ENCODE measurements around the gene DEFB113.

Gene DEFB113, protein sequence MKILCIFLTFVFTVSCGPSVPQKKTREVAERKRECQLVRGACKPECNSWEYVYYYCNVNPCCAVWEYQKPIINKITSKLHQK

DNA sequence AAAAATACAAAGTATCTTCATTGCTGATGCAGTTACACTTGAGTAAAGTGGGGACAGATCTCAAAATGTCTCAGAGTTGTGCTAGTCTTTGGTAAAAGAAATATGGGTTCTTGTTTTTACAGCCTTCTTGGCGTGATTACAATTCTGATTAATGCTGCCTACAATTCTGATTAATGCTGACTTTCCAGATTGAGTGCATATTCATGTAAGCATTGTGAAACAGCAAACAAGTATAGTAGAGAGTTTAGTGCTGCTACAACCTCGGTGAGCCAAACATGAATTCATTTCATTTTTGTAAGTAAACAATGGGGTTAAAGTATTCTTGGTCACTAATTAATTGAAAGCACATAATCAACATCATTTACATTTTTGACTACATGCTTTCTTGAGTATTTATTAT, at the start of gene DEFB113:
Gene DEFB113 (minus strand): TSS at position 21 of the 400 bp plus-strand sequence. CDS start 0 bp downstream, at position 21.
- no peak within 1 kb of the TSS for H3K4me3 ChIP-seq (ENCODE audit: low read depth in 1 of 5, low read length in 5 of 5)
- H3K36me3 ChIP-seq (ENCODE audit: control insufficient read depth in 5 of 5, insufficient read depth in 5 of 5, low read length in 5 of 5): no peaks in the 10 kb centered on the region
- H3K9me3 ChIP-seq (ENCODE audit: control insufficient read depth in 5 of 5, low read length in 5 of 5): no peaks in the 10 kb centered on the region
- H3K27ac ChIP-seq (ENCODE audit: low read depth, low read length): no peak within 1 kb of the TSS
- H3K27me3 ChIP-seq (ENCODE audit: control insufficient read depth in 5 of 5, insufficient read depth in 4 of 5, low read length in 5 of 5): no peaks in the 10 kb centered on the region
- H3K9ac ChIP-seq (ENCODE audit: low read length in 5 of 5): no peak within 1 kb of the TSS
- no peaks in the 10 kb centered on the region for H3K4me1 ChIP-seq (ENCODE audit: control insufficient read depth in 5 of 5, insufficient read depth in 5 of 5, low read length in 5 of 5)

- Histone ChIP-seq H3K36me3 (ENCODE audit: control insufficient read depth in 5 of 5, insufficient read depth in 5 of 5, low read length in 5 of 5) (no peaks in the 10 kb centered on the region), H3K27me3 (ENCODE audit: control insufficient read depth in 5 of 5, insufficient read depth in 4 of 5, low read length in 5 of 5) (no peaks in the 10 kb centered on the region), H3K4me1 (ENCODE audit: control insufficient read depth in 5 of 5, insufficient read depth in 5 of 5, low read length in 5 of 5) (no peaks in the 10 kb centered on the region), H3K9ac (ENCODE audit: low read length in 5 of 5) (no peak overlapping the region), H3K4me3 (ENCODE audit: low read depth in 1 of 5, low read length in 5 of 5) (no peak overlapping the region), H3K9me3 (ENCODE audit: control insufficient read depth in 5 of 5, low read length in 5 of 5) (no peaks in the 10 kb centered on the region), H3K27ac (ENCODE audit: low read depth, low read length) (no peak overlapping the region)
These were observed 38.4 kb upstream of the DEFB113 start for GRCh38 chr6:50007819-50008218.

DNA sequence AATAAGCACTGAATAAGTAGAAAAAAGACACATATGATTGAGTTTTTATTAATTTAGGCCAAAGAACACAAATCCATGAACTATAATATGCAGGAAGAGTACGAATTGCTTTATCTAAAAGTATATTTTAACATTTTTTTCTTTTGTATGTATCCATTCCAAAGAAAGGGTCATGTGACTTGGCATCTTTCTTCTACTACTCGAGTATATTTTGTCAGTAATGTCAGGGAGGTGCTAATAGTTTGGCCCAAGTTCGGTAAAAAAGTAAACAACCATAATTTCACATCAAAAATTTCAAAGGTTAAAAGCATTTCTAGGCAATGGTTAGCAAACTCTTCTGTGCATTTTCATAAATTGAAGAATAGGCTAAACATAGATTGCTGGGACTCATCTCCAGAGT, 33.7 kb upstream of the DEFB113 start:
- no peaks in the 10 kb centered on the region for H3K36me3 ChIP-seq (ENCODE audit: control insufficient read depth in 5 of 5, insufficient read depth in 5 of 5, low read length in 5 of 5)

DNA sequence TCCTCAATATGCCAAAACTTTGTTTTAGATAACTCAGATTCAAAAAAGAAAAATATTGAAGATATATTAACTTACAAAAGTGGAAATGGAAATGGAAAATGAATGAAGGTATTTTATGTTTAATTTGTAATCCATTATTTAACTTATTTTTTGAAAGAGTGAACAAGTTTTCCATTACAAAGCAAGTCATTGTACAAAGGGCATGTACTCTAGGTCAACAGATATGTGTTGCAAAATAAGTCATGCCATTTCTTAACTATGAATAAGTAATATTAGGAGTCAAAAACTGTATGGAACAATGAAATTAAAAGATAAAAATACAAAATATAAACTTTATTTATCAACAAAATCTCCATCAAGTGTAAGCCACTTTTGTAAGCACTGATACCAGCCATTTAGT, 25.9 kb upstream of the DEFB113 start:
- H3K4me3 ChIP-seq (ENCODE audit: low read depth in 1 of 5, low read length in 5 of 5): no peak overlapping the region

More for the DNA sequence above, 33.7 kb upstream of the DEFB113 start:
- no peaks in the 10 kb centered on the region for H3K27me3 ChIP-seq (ENCODE audit: control insufficient read depth in 5 of 5, insufficient read depth in 4 of 5, low read length in 5 of 5)
- no peaks in the 10 kb centered on the region for H3K4me1 ChIP-seq (ENCODE audit: control insufficient read depth in 5 of 5, insufficient read depth in 5 of 5, low read length in 5 of 5)
- no peak overlapping the region for H3K9ac ChIP-seq (ENCODE audit: low read length in 5 of 5)
- H3K27ac ChIP-seq (ENCODE audit: low read depth, low read length): no peak overlapping the region
- H3K9me3 ChIP-seq (ENCODE audit: control insufficient read depth in 5 of 5, low read length in 5 of 5): no peaks in the 10 kb centered on the region
- no peak overlapping the region for H3K4me3 ChIP-seq (ENCODE audit: low read depth in 1 of 5, low read length in 5 of 5)

GRCh38 chr6:49988900-49989299, 19.5 kb upstream of the DEFB113 start:
- Histone ChIP-seq H3K4me3 (ENCODE audit: low read depth in 1 of 5, low read length in 5 of 5) (no peak overlapping the region), H3K9me3 (ENCODE audit: control insufficient read depth in 5 of 5, low read length in 5 of 5) (peaks cover 0 to 2% (median 0%) of the 10 kb centered on the region in 5 donors), H3K36me3 (ENCODE audit: control insufficient read depth in 5 of 5, insufficient read depth in 5 of 5, low read length in 5 of 5) (no peaks in the 10 kb centered on the region), H3K4me1 (ENCODE audit: control insufficient read depth in 5 of 5, insufficient read depth in 5 of 5, low read length in 5 of 5) (no peaks in the 10 kb centered on the region), H3K27ac (ENCODE audit: low read depth, low read length) (no peak overlapping the region), H3K9ac (ENCODE audit: low read length in 5 of 5) (no peak overlapping the region), H3K27me3 (ENCODE audit: control insufficient read depth in 5 of 5, insufficient read depth in 4 of 5, low read length in 5 of 5) (no peaks in the 10 kb centered on the region)

More for the DNA sequence above, 25.9 kb upstream of the DEFB113 start:
- Histone ChIP-seq H3K27me3 (ENCODE audit: control insufficient read depth in 5 of 5, insufficient read depth in 4 of 5, low read length in 5 of 5) (no peaks in the 10 kb centered on the region), H3K9me3 (ENCODE audit: control insufficient read depth in 5 of 5, low read length in 5 of 5) (peaks cover 0 to under 1% (median 0%) of the 10 kb centered on the region in 5 donors), H3K36me3 (ENCODE audit: control insufficient read depth in 5 of 5, insufficient read depth in 5 of 5, low read length in 5 of 5) (no peaks in the 10 kb centered on the region), H3K27ac (ENCODE audit: low read depth, low read length) (no peak overlapping the region), H3K9ac (ENCODE audit: low read length in 5 of 5) (no peak overlapping the region), H3K4me1 (ENCODE audit: control insufficient read depth in 5 of 5, insufficient read depth in 5 of 5, low read length in 5 of 5) (no peaks in the 10 kb centered on the region)

- H3K4me3 ChIP-seq (ENCODE audit: low read depth in 1 of 5, low read length in 5 of 5): no peak overlapping the region
- H3K4me1 ChIP-seq (ENCODE audit: control insufficient read depth in 5 of 5, insufficient read depth in 5 of 5, low read length in 5 of 5): no peaks in the 10 kb centered on the region
These were observed 18.3 kb upstream of the DEFB113 start for GRCh38 chr6:49987749-49988148.

DNA sequence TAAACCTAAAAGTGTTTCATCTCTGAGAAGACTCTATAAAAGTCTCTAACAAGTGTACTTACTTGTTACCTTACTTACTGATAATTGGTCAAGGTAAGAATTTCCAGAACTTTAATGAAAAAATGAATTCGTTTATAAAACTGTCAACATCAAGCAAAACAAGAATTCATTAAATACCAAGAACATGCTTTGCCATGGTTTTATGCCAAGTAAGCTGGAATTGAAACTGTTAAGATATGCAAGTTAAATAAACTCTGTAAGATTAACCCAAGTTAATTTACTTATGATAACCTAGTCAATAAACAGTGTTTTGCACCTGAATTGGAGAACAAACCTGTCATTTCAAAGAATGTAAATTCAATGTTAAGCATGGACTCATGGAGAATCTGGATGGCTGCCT, 17.1 kb upstream of the DEFB113 start:
- H3K4me3 ChIP-seq (ENCODE audit: low read depth in 1 of 5, low read length in 5 of 5): no peak overlapping the region
- no peak overlapping the region for H3K9ac ChIP-seq (ENCODE audit: low read length in 5 of 5)
- peaks cover 0 to 2% (median 0%) of the 10 kb centered on the region in 5 donors for H3K9me3 ChIP-seq (ENCODE audit: control insufficient read depth in 5 of 5, low read length in 5 of 5)
- H3K4me1 ChIP-seq (ENCODE audit: control insufficient read depth in 5 of 5, insufficient read depth in 5 of 5, low read length in 5 of 5): no peaks in the 10 kb centered on the region
- no peaks in the 10 kb centered on the region for H3K27me3 ChIP-seq (ENCODE audit: control insufficient read depth in 5 of 5, insufficient read depth in 4 of 5, low read length in 5 of 5)
- no peak overlapping the region for H3K27ac ChIP-seq (ENCODE audit: low read depth, low read length)
- no peaks in the 10 kb centered on the region for H3K36me3 ChIP-seq (ENCODE audit: control insufficient read depth in 5 of 5, insufficient read depth in 5 of 5, low read length in 5 of 5)

More at GRCh38 chr6:49987749-49988148, 18.3 kb upstream of the DEFB113 start:
- no peaks in the 10 kb centered on the region for H3K36me3 ChIP-seq (ENCODE audit: control insufficient read depth in 5 of 5, insufficient read depth in 5 of 5, low read length in 5 of 5)
- no peaks in the 10 kb centered on the region for H3K27me3 ChIP-seq (ENCODE audit: control insufficient read depth in 5 of 5, insufficient read depth in 4 of 5, low read length in 5 of 5)
- no peak overlapping the region for H3K9ac ChIP-seq (ENCODE audit: low read length in 5 of 5)
- peaks cover 0 to 2% (median 0%) of the 10 kb centered on the region in 5 donors for H3K9me3 ChIP-seq (ENCODE audit: control insufficient read depth in 5 of 5, low read length in 5 of 5)
- no peak overlapping the region for H3K27ac ChIP-seq (ENCODE audit: low read depth, low read length)

DNA sequence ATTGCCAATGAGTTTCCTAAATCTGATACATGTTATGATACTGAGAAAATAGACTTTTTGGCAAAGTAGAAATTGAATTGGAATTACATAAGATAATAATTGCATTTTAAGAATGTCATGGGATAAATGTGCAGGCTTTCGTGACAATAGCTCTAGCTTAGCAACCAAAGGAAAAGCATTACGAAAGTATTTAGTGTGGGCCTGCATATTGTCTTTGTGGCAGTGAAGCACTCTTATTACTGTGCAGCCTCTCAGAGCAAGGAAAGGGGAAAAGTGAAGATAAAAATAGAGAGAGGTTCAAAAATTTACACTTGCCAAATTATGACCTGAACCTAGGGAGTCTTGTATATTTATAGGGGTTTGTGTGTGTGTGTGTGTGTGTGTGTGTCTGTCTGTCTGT, 12.6 kb upstream of the DEFB113 start:
- Histone ChIP-seq H3K9ac (ENCODE audit: low read length in 5 of 5) (no peak overlapping the region), H3K36me3 (ENCODE audit: control insufficient read depth in 5 of 5, insufficient read depth in 5 of 5, low read length in 5 of 5) (no peaks in the 10 kb centered on the region), H3K4me1 (ENCODE audit: control insufficient read depth in 5 of 5, insufficient read depth in 5 of 5, low read length in 5 of 5) (no peaks in the 10 kb centered on the region), H3K4me3 (ENCODE audit: low read depth in 1 of 5, low read length in 5 of 5) (no peak overlapping the region), H3K27me3 (ENCODE audit: control insufficient read depth in 5 of 5, insufficient read depth in 4 of 5, low read length in 5 of 5) (no peaks in the 10 kb centered on the region), H3K27ac (ENCODE audit: low read depth, low read length) (no peak overlapping the region), H3K9me3 (ENCODE audit: control insufficient read depth in 5 of 5, low read length in 5 of 5) (no peaks in the 10 kb centered on the region)

- Histone ChIP-seq H3K27me3 (ENCODE audit: control insufficient read depth in 5 of 5, insufficient read depth in 4 of 5, low read length in 5 of 5) (no peaks in the 10 kb centered on the region), H3K9me3 (ENCODE audit: control insufficient read depth in 5 of 5, low read length in 5 of 5) (no peaks in the 10 kb centered on the region), H3K9ac (ENCODE audit: low read length in 5 of 5) (no peak overlapping the region), H3K27ac (ENCODE audit: low read depth, low read length) (no peak overlapping the region), H3K4me3 (ENCODE audit: low read depth in 1 of 5, low read length in 5 of 5) (no peak overlapping the region), H3K4me1 (ENCODE audit: control insufficient read depth in 5 of 5, insufficient read depth in 5 of 5, low read length in 5 of 5) (no peaks in the 10 kb centered on the region), H3K36me3 (ENCODE audit: control insufficient read depth in 5 of 5, insufficient read depth in 5 of 5, low read length in 5 of 5) (no peaks in the 10 kb centered on the region)
These were observed 11.5 kb upstream of the DEFB113 start for GRCh38 chr6:49980898-49981297.

- H3K4me1 ChIP-seq (ENCODE audit: control insufficient read depth in 5 of 5, insufficient read depth in 5 of 5, low read length in 5 of 5): no peaks in the 10 kb centered on the region
- H3K27ac ChIP-seq (ENCODE audit: low read depth, low read length): no peak overlapping the region
- H3K27me3 ChIP-seq (ENCODE audit: control insufficient read depth in 5 of 5, insufficient read depth in 4 of 5, low read length in 5 of 5): no peaks in the 10 kb centered on the region
- H3K9me3 ChIP-seq (ENCODE audit: control insufficient read depth in 5 of 5, low read length in 5 of 5): no peaks in the 10 kb centered on the region
- no peak overlapping the region for H3K4me3 ChIP-seq (ENCODE audit: low read depth in 1 of 5, low read length in 5 of 5)
- no peak overlapping the region for H3K9ac ChIP-seq (ENCODE audit: low read length in 5 of 5)
- H3K36me3 ChIP-seq (ENCODE audit: control insufficient read depth in 5 of 5, insufficient read depth in 5 of 5, low read length in 5 of 5): no peaks in the 10 kb centered on the region
These were observed 10.2 kb upstream of the DEFB113 start for GRCh38 chr6:49979584-49979983.
